Stimulated activated naive CD8-positive, alpha-beta T cell treated with anti-CD3 and anti-CD28 coated beads, Interleukin-15, amount 100 ng/mL, for 72 hours (primary cell): Measurements from ENCODE around the gene PHF2.

Source experiments
- ATAC-seq: fragments of 150-1000 bp; cut with Tn5 transposase; 2 replicates; pipeline ENCODE4 v1.10.0; 2021; ENCODE audit warnings: mild to moderate bottlenecking, moderate library complexity
- DNase-seq, 2 donors: peaks; one replicate each; pipeline ENCODE4 v3.0.0; 2021 to 2022
- H3K27ac Mint-ChIP-seq, 2 donors: one replicate each; pipeline ENCODE4 v1.8.0; 2022; ENCODE audit warnings: mild to moderate bottlenecking in 2 of 2, mixed read lengths in 2 of 2, moderate library complexity in 2 of 2
- H3K27me3 Mint-ChIP-seq: one replicate; pipeline ENCODE4 v1.8.0; 2022; ENCODE audit warnings: mixed read lengths
- H3K4me1 Mint-ChIP-seq: one replicate; pipeline ENCODE4 v1.8.0; 2022; ENCODE audit warnings: mild to moderate bottlenecking, mixed read lengths
- H3K4me3 Mint-ChIP-seq, 2 donors: one replicate each; pipeline ENCODE4 v1.8.0; 2022; ENCODE audit warnings: mild to moderate bottlenecking in 2 of 2, mixed read lengths in 2 of 2, moderate library complexity in 1 of 2
- H3K9me3 Mint-ChIP-seq, 2 donors: one replicate each; pipeline ENCODE4 v1.8.0; 2022; ENCODE audit warnings: mixed read lengths in 2 of 2

Gene PHF2

GRCh38 chr9:93640027-93640426, 63.6 kb downstream of the PHF2 start:
- ATAC-seq (no peak), DNase-seq (no peak)
- peak overlapping the region in 1 of 2 donors; percentile 18 for H3K27ac Mint-ChIP-seq
- H3K4me3 Mint-ChIP-seq = no peak overlapping the region
- H3K27me3 Mint-ChIP-seq = no peaks in the 10 kb centered on the region
- H3K9me3 Mint-ChIP-seq = peaks cover 0 to 26% of the 10 kb centered on the region in 2 donors
- H3K4me1 Mint-ChIP-seq = no peaks in the 10 kb centered on the region

- DNase-seq = no peak
Measured at GRCh38 chr9:93642961-93643360, 66.6 kb downstream of the PHF2 start.

DNA sequence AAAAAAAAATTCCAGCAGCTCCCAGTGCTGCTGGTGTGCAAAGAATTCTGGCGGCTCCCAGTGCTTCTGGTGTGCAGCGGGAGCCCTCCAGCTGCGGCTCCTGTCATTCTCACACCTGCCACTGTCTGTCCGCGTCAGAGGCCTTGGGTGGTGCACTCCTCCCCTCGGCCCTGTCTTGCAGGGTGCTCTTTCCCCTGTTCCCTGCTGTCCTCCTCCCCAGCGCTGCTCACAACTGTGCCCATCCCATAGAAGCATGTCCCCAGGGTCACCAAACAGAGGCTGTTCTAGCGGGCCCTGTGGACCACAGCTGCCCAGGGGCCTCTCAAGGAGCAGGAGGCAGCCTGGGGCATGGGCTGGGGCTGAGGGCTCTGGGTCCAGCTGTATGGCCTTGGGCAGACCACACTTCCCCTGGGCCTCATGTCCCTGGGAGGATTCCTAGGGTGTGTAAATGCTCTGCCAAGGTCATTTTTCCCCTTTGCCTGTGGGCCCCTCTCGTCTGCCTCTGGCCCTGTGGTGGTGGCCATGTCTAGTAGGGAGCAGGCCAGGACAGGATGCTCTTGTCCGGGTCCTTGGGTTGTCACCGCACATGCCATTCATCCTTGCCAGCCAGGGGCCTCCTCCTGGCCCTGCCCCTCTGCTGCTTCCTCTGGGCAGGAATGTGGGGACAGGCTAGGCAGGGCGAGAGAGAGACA, 68.2 kb downstream of the PHF2 start:
- Mint-ChIP-seq H3K9me3 (no peaks in the 10 kb centered on the region), H3K27me3 (no peaks in the 10 kb centered on the region), H3K27ac (peak overlapping the region; percentile 34 to 60), H3K4me1 (no peaks in the 10 kb centered on the region), H3K4me3 (no peak overlapping the region)
- no peak for ATAC-seq
- no peak for DNase-seq

More at GRCh38 chr9:93642961-93643360, 66.6 kb downstream of the PHF2 start:
- no peak overlapping the region for H3K4me3 Mint-ChIP-seq
- ATAC-seq = no peak
- no peaks in the 10 kb centered on the region for H3K4me1 Mint-ChIP-seq
- no peak overlapping the region for H3K27ac Mint-ChIP-seq
- H3K9me3 Mint-ChIP-seq = no peaks in the 10 kb centered on the region
- H3K27me3 Mint-ChIP-seq = no peaks in the 10 kb centered on the region

GRCh38 chr9:93645149-93645889, 68.9 kb downstream of the PHF2 start:
- ATAC-seq = no peak

GRCh38 chr9:93645921-93646639, 69.7 kb downstream of the PHF2 start:
- Mint-ChIP-seq H3K4me3 (no peak overlapping the region), H3K4me1 (no peaks in the 10 kb centered on the region), H3K9me3 (no peaks in the 10 kb centered on the region), H3K27me3 (no peaks in the 10 kb centered on the region), H3K27ac (no peak overlapping the region)
- ATAC-seq (no peak), DNase-seq (no peak)

More at GRCh38 chr9:93645149-93645889, 68.9 kb downstream of the PHF2 start:
- Mint-ChIP-seq H3K4me3 (no peak overlapping the region), H3K9me3 (no peaks in the 10 kb centered on the region), H3K27me3 (no peaks in the 10 kb centered on the region), H3K4me1 (no peaks in the 10 kb centered on the region), H3K27ac (no peak overlapping the region)
- DNase-seq = peak in 1 of 2 donors; percentile 7

GRCh38 chr9:93646640-93647178, 70.3 kb downstream of the PHF2 start:
- no peak overlapping the region for H3K4me3 Mint-ChIP-seq
- DNase-seq = no peak

DNA sequence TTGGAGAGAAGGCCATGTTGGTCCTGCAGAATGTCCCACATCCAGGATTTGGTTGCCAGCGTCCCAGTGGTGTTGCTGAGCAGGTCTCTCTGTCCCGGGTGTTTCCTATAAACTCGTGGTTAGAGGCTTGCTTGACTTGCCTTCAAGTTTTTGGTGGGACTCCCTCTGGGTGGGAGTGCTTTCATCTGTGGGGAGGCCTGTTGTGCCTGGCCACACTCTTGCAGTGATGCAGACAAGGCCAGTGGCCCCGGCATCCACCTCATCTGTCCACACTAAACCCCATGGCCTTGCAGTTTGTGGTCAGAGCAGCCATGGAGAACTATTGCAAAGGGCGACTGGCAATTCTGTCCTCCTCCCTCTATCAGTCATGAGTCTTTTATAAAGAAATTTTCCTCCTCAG, 71.8 kb downstream of the PHF2 start:
- Mint-ChIP-seq H3K4me1 (no peaks in the 10 kb centered on the region), H3K27me3 (no peaks in the 10 kb centered on the region), H3K9me3 (no peaks in the 10 kb centered on the region), H3K27ac (peak overlapping the region in 1 of 2 donors; percentile 28), H3K4me3 (no peak overlapping the region)
- DNase-seq (no peak), ATAC-seq (no peak)

More at GRCh38 chr9:93646640-93647178, 70.3 kb downstream of the PHF2 start:
- Mint-ChIP-seq H3K4me1 (no peaks in the 10 kb centered on the region), H3K27me3 (no peaks in the 10 kb centered on the region), H3K27ac (peak overlapping the region in 1 of 2 donors; percentile 83), H3K9me3 (no peaks in the 10 kb centered on the region)
- no peak for ATAC-seq

DNA sequence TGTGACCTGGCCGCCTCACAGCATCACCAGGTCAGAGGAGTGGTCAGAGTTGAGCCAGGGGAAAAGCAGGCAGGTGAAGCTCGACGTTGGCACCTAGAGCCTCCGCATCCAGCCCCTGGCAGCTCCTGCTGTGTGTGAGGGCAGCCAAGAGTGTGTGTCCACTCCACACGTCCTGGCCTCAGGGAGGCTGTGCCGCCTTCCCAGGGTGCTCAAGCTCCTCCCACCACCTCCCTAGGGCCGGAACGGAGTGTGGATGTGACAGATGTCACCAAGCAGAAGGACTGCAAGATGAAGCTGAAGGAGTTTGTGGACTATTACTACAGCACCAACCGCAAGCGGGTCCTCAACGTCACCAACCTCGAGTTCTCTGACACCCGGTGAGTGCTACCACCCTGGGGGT, 72.5 kb downstream of the PHF2 start:
- Mint-ChIP-seq H3K4me3 (no peak overlapping the region), H3K9me3 (no peaks in the 10 kb centered on the region), H3K4me1 (no peaks in the 10 kb centered on the region), H3K27me3 (no peaks in the 10 kb centered on the region), H3K27ac (no peak overlapping the region)
- ATAC-seq = no peak
- no peak for DNase-seq

- no peak overlapping the region for H3K27ac Mint-ChIP-seq
- peak in 1 of 2 donors; percentile 5 for DNase-seq
- ATAC-seq = no peak
- no peaks in the 10 kb centered on the region for H3K4me1 Mint-ChIP-seq
- no peak overlapping the region for H3K4me3 Mint-ChIP-seq
- no peaks in the 10 kb centered on the region for H3K27me3 Mint-ChIP-seq
- H3K9me3 Mint-ChIP-seq = no peaks in the 10 kb centered on the region
Measured at GRCh38 chr9:93649610-93650261, 73.4 kb downstream of the PHF2 start.

- H3K27ac Mint-ChIP-seq = no peak overlapping the region
- ATAC-seq = no peak
Measured at GRCh38 chr9:93650448-93650847, 74.1 kb downstream of the PHF2 start.

GRCh38 chr9:93651521-93651950, 75.2 kb downstream of the PHF2 start:
- H3K4me3 Mint-ChIP-seq = no peak overlapping the region
- DNase-seq (no peak), ATAC-seq (no peak)
- no peaks in the 10 kb centered on the region for H3K9me3 Mint-ChIP-seq
- H3K27ac Mint-ChIP-seq = no peak overlapping the region
- no peaks in the 10 kb centered on the region for H3K27me3 Mint-ChIP-seq
- no peaks in the 10 kb centered on the region for H3K4me1 Mint-ChIP-seq

More at GRCh38 chr9:93650448-93650847, 74.1 kb downstream of the PHF2 start:
- Mint-ChIP-seq H3K4me3 (no peak overlapping the region), H3K27me3 (no peaks in the 10 kb centered on the region), H3K9me3 (no peaks in the 10 kb centered on the region), H3K4me1 (no peaks in the 10 kb centered on the region)
- DNase-seq = peak in 1 of 2 donors; percentile 4

GRCh38 chr9:93652604-93653592, 76.5 kb downstream of the PHF2 start:
- Mint-ChIP-seq H3K4me1 (no peaks in the 10 kb centered on the region), H3K27me3 (no peaks in the 10 kb centered on the region), H3K9me3 (no peaks in the 10 kb centered on the region), H3K27ac (peak overlapping the region in 1 of 2 donors; percentile 19), H3K4me3 (no peak overlapping the region)
- ATAC-seq (no peak), DNase-seq (no peak)

DNA sequence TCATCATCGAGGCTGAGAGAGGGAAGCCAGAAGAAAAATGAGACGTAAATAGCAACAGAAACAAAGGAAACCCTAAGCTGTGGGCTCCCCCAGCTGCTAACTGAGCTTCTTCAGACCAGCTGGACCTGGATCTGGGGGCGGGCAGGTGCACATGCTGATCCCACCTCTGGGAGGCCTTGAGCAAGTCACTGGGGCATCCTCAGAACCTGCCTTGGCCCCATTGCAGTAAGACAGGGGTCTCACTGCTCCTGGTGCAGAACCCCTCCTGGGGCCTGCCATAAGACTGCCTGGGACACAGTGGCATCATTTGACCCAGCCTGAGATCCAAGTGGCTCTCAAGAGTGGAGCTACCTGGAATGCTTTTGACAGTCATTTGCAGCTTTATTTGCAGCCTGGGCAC, 77.4 kb downstream of the PHF2 start:
- H3K27me3 Mint-ChIP-seq = no peaks in the 10 kb centered on the region
- ATAC-seq = no peak
- no peaks in the 10 kb centered on the region for H3K4me1 Mint-ChIP-seq
- H3K4me3 Mint-ChIP-seq = no peak overlapping the region
- no peak for DNase-seq
- H3K9me3 Mint-ChIP-seq = no peaks in the 10 kb centered on the region
- H3K27ac Mint-ChIP-seq = no peak overlapping the region

GRCh38 chr9:93654351-93654961, 78.1 kb downstream of the PHF2 start:
- ATAC-seq = no peak
- no peaks in the 10 kb centered on the region for H3K27me3 Mint-ChIP-seq

More at GRCh38 chr9:93654351-93654961, 78.1 kb downstream of the PHF2 start:
- H3K27ac Mint-ChIP-seq = no peak overlapping the region
- DNase-seq = no peak
- no peaks in the 10 kb centered on the region for H3K4me1 Mint-ChIP-seq
- H3K4me3 Mint-ChIP-seq = no peak overlapping the region
- H3K9me3 Mint-ChIP-seq = no peaks in the 10 kb centered on the region
